H1 (cell line): ENCODE measurements around the gene PRDM4. TPM values are rescaled to one million over a fixed set of nuclear protein-coding genes. Genes with fewer than 3 reads are reported as not detected.

Experiments used
- CEBPB ChIP-seq: IDR thresholded peaks from 2 replicates; pipeline ENCODE4 v1.6.1; 2012; ENCODE audit warnings: low read depth, low read length
- CHD1 ChIP-seq: IDR thresholded peaks from 2 replicates; pipeline ENCODE4 v1.6.1; 2012; ENCODE audit warnings: low read depth, low read length, improper control_type of control experiment
- GABPA ChIP-seq: IDR thresholded peaks from 2 replicates; pipeline ENCODE4 v1.6.1; 2011; ENCODE audit warnings: mild to moderate bottlenecking, low read length, moderate library complexity, borderline replicate concordance; ENCODE audit not compliant: insufficient read depth
- POLR2AphosphoS5 ChIP-seq: IDR thresholded peaks from 2 replicates; pipeline ENCODE4 v1.6.1; 2011; ENCODE audit warnings: low read depth, low read length
- SAP30 ChIP-seq: fragments of 300-600 bp; sonication (generic); IDR thresholded peaks from 2 replicates; pipeline ENCODE4 v1.7.1; 2012; ENCODE audit warnings: low read length, moderate library complexity, mild to moderate bottlenecking, inconsistent platforms; ENCODE audit not compliant: insufficient read depth, insufficient replicate concordance
- SP4 ChIP-seq: IDR thresholded peaks from 2 replicates; pipeline ENCODE4 v1.6.1; 2012; ENCODE audit warnings: low read length, inconsistent platforms
- polyA plus RNA-seq, 7 experiments: library from polyadenylated mRNA; depleted of rRNA in 3 of 7; stranded (reverse) in 5 of 7; unstranded in 2 of 7; fragments of >200 nt in 5 of 7; fragments of 200-250 nt in 2 of 7; gene quantifications; 1 replicate in 5 of 7; 2 replicates in 1 of 7; 4 replicates in 1 of 7; pipeline versions ENCODE4 v1.2.1 to v1.2.3, GENCODE V29; 2011 to 2013; ENCODE audit warnings: missing spikeins in 2 of 7, mixed read lengths in 2 of 7
- total RNA-seq: library from RNA; stranded (reverse); fragmentation: NEBNext Ultra II Directional; extraction: Animal tissue kit (Norgen Biotek cat#: 25700); gene quantifications from 2 replicates; pipeline ENCODE4 v1.2.1, GENCODE V29; 2021
- TF ChIP-seq, protein P1 (sequence below): fragments of 300-600 bp; sonication (generic); IDR thresholded peaks from 2 replicates; pipeline ENCODE4 v1.7.1; 2012; ENCODE audit warnings: low read length, moderate library complexity, mild to moderate bottlenecking, inconsistent platforms; ENCODE audit not compliant: insufficient replicate concordance
- TF ChIP-seq, protein P2 (sequence below): IDR thresholded peaks from 2 replicates; pipeline ENCODE4 v1.6.1; 2011; ENCODE audit warnings: low read length, improper control_type of control experiment

PRDM4 gene
- total and polyA plus RNA-seq, 2 of the 8 experiments (the other 6 are each of a cell fraction or from before 2014, with no cell fraction given) = 10.1 to 17.5 TPM

DNA sequence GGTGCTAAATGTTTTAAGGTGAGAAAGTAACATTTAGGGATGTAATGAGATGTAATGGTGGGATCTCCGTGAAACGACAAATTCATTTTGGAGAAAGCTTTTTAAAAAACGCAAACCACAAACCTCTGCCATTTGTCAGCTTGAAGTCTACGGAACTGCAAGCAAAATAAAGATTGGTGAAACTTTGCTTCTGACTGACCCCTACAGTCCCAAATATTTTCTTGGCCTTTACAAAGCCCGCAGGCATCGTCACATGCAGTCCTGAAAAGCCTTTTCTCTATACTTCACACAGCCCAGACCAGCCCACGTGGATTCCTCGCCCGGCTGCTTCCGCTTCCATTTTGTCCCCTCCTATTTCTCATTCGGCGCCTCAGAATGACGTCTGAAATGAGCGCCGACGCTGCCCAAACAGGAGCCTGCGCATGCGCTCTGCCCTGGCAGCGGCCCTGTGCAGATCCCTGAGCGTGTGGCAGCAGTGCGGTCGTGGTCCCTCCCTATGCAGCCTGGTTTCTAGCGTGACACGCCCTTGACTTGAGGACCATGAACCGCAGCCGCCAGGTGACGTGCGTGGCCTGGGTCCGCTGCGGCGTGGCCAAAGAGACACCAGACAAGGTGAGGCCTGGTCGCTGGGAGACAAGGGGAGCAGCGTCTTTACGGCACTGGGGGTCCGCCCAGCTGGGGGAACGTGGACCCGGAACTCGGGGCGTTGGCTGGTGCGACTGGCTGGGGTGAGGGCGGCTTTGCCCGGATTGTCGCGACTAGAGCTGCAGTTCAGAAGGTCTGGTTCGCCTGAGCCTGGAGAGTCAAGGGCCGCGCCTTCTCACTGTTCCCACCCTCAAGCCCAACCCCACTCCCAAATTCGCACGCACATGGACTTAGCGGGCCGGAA, 75.3 kb downstream of the PRDM4 start, which contains the start of gene PWP1 (continued):
- TF ChIP-seq, protein P1, sequence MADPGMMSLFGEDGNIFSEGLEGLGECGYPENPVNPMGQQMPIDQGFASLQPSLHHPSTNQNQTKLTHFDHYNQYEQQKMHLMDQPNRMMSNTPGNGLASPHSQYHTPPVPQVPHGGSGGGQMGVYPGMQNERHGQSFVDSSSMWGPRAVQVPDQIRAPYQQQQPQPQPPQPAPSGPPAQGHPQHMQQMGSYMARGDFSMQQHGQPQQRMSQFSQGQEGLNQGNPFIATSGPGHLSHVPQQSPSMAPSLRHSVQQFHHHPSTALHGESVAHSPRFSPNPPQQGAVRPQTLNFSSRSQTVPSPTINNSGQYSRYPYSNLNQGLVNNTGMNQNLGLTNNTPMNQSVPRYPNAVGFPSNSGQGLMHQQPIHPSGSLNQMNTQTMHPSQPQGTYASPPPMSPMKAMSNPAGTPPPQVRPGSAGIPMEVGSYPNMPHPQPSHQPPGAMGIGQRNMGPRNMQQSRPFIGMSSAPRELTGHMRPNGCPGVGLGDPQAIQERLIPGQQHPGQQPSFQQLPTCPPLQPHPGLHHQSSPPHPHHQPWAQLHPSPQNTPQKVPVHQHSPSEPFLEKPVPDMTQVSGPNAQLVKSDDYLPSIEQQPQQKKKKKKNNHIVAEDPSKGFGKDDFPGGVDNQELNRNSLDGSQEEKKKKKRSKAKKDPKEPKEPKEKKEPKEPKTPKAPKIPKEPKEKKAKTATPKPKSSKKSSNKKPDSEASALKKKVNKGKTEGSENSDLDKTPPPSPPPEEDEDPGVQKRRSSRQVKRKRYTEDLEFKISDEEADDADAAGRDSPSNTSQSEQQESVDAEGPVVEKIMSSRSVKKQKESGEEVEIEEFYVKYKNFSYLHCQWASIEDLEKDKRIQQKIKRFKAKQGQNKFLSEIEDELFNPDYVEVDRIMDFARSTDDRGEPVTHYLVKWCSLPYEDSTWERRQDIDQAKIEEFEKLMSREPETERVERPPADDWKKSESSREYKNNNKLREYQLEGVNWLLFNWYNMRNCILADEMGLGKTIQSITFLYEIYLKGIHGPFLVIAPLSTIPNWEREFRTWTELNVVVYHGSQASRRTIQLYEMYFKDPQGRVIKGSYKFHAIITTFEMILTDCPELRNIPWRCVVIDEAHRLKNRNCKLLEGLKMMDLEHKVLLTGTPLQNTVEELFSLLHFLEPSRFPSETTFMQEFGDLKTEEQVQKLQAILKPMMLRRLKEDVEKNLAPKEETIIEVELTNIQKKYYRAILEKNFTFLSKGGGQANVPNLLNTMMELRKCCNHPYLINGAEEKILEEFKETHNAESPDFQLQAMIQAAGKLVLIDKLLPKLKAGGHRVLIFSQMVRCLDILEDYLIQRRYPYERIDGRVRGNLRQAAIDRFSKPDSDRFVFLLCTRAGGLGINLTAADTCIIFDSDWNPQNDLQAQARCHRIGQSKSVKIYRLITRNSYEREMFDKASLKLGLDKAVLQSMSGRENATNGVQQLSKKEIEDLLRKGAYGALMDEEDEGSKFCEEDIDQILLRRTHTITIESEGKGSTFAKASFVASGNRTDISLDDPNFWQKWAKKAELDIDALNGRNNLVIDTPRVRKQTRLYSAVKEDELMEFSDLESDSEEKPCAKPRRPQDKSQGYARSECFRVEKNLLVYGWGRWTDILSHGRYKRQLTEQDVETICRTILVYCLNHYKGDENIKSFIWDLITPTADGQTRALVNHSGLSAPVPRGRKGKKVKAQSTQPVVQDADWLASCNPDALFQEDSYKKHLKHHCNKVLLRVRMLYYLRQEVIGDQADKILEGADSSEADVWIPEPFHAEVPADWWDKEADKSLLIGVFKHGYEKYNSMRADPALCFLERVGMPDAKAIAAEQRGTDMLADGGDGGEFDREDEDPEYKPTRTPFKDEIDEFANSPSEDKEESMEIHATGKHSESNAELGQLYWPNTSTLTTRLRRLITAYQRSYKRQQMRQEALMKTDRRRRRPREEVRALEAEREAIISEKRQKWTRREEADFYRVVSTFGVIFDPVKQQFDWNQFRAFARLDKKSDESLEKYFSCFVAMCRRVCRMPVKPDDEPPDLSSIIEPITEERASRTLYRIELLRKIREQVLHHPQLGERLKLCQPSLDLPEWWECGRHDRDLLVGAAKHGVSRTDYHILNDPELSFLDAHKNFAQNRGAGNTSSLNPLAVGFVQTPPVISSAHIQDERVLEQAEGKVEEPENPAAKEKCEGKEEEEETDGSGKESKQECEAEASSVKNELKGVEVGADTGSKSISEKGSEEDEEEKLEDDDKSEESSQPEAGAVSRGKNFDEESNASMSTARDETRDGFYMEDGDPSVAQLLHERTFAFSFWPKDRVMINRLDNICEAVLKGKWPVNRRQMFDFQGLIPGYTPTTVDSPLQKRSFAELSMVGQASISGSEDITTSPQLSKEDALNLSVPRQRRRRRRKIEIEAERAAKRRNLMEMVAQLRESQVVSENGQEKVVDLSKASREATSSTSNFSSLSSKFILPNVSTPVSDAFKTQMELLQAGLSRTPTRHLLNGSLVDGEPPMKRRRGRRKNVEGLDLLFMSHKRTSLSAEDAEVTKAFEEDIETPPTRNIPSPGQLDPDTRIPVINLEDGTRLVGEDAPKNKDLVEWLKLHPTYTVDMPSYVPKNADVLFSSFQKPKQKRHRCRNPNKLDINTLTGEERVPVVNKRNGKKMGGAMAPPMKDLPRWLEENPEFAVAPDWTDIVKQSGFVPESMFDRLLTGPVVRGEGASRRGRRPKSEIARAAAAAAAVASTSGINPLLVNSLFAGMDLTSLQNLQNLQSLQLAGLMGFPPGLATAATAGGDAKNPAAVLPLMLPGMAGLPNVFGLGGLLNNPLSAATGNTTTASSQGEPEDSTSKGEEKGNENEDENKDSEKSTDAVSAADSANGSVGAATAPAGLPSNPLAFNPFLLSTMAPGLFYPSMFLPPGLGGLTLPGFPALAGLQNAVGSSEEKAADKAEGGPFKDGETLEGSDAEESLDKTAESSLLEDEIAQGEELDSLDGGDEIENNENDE = no peak
- no peak for TF ChIP-seq CHD1
- peak; percentile 85 for TF ChIP-seq POLR2AphosphoS5
- TF ChIP-seq, protein P2, sequence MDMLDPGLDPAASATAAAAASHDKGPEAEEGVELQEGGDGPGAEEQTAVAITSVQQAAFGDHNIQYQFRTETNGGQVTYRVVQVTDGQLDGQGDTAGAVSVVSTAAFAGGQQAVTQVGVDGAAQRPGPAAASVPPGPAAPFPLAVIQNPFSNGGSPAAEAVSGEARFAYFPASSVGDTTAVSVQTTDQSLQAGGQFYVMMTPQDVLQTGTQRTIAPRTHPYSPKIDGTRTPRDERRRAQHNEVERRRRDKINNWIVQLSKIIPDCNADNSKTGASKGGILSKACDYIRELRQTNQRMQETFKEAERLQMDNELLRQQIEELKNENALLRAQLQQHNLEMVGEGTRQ = no peak
- TF ChIP-seq SAP30 = peak; percentile 89
- TF ChIP-seq SP4 = no peak
- no peak for TF ChIP-seq CEBPB
- no peak for TF ChIP-seq GABPA
